CD4-positive, alpha-beta T cell (primary cell): ENCODE measurements around the gene FBN1. TPM values are rescaled to one million over a fixed set of nuclear protein-coding genes. Genes with fewer than 3 reads are reported as not detected.

Source experiments
- ATAC-seq: fragments of 200-7000 bp; cut with Tn5 transposase; one replicate; pipeline ENCODE4 v1.10.0; 2022; ENCODE audit warnings: mild to moderate bottlenecking; ENCODE audit not compliant: poor library complexity
- CTCF ChIA-PET: fragments of 350-600 bp; sonication (Branson Sonifier 250); formaldehyde crosslinking; loops from one replicate; lab custom pipeline; 2021; ENCODE audit warnings: antibody characterized with exemption, inconsistent platforms; lab: Charles Lee
- POLR2A ChIA-PET: fragments of 350-600 bp; sonication (Branson Sonifier 250); formaldehyde crosslinking; loops from one replicate; lab custom pipeline; 2021; ENCODE audit warnings: antibody characterized with exemption, inconsistent platforms; lab: Charles Lee
- DNase-seq, 14 experiments: peaks; one replicate each; pipeline ENCODE4 v3.0.0-alpha.2; 2013 to 2020; ENCODE audit warnings: mixed read lengths in 2 of 14
- H3K27ac ChIP-seq, 2 donors: one replicate each; pipeline versions ENCODE4 v1.5.1 to v1.7.0; 2013; ENCODE audit warnings: low read length in 2 of 2, low read depth in 1 of 2, mild to moderate bottlenecking in 1 of 2
- H3K27me3 ChIP-seq, 2 experiments: 1 replicate in 1 of 2; 2 replicates in 1 of 2; pipeline versions ENCODE4 v1.6.1 to v1.7.0; 2013; ENCODE audit warnings: low read length in 2 of 2, control low read depth in 1 of 2, mild to moderate bottlenecking in 1 of 2, moderate library complexity in 1 of 2; ENCODE audit not compliant: insufficient read depth in 2 of 2, control insufficient read depth in 1 of 2
- H3K36me3 ChIP-seq: one replicate; pipeline ENCODE4 v1.6.1; 2013; ENCODE audit warnings: low read length, control low read depth; ENCODE audit not compliant: insufficient read depth
- H3K4me1 ChIP-seq: one replicate; pipeline ENCODE4 v1.6.1; 2013; ENCODE audit warnings: low read length, control low read depth; ENCODE audit not compliant: insufficient read depth
- H3K4me3 ChIP-seq: one replicate; pipeline ENCODE4 v1.5.1; 2013; ENCODE audit warnings: mild to moderate bottlenecking, low read length, moderate library complexity
- H3K9me3 ChIP-seq, 2 experiments: 1 replicate in 1 of 2; 2 replicates in 1 of 2; pipeline versions ENCODE4 v1.6.1 to v1.7.0; 2013; ENCODE audit warnings: low read length in 2 of 2, mild to moderate bottlenecking in 2 of 2, control low read depth in 1 of 2, moderate library complexity in 1 of 2; ENCODE audit not compliant: control insufficient read depth in 1 of 2, insufficient read depth in 1 of 2
- H3K27ac Mint-ChIP-seq: one replicate; pipeline ENCODE4 v1.8.0; 2020; ENCODE audit warnings: mixed read lengths
- H3K27me3 Mint-ChIP-seq: one replicate; pipeline ENCODE4 v1.8.0; 2021; ENCODE audit warnings: mixed read lengths
- H3K36me3 Mint-ChIP-seq: one replicate; pipeline ENCODE4 v1.8.0; 2021; ENCODE audit warnings: low read depth, mixed read lengths
- H3K4me1 Mint-ChIP-seq: one replicate; pipeline ENCODE4 v1.8.0; 2021; ENCODE audit warnings: low read depth, mixed read lengths
- H3K4me3 Mint-ChIP-seq: one replicate; pipeline ENCODE4 v1.8.0; 2020; ENCODE audit warnings: mild to moderate bottlenecking, mixed read lengths
- H3K9me3 Mint-ChIP-seq: one replicate; pipeline ENCODE4 v1.8.0; 2020; ENCODE audit warnings: mixed read lengths
- intact Hi-C, 2 experiments: fragments of 100-400 bp; cut with DNase I in 1 of 2; cut with micrococcal nuclease in 1 of 2; formaldehyde crosslinking; loops; one replicate each; pipeline versions ENCODE4 v1.15.1 to v1.9.0; 2023 to 2025; cut with DNase I, micrococcal nuclease
- total RNA-seq, 174 experiments: library from RNA in 2 of 174; stranded (reverse) in 2 of 174; gene quantifications; one replicate each; pipeline ENCODE4 v1.2.3 and lab custom pipeline; 2021 to 2026
- TF ChIP-seq, protein P1 (sequence below): fragments of 200-600 bp; IDR thresholded peaks from one replicate; pipeline ENCODE4 v1.8.0; 2022; ENCODE audit warnings: antibody characterized with exemption, mild to moderate bottlenecking

The FBN1 gene
- total RNA-seq, 2 experiments from 2014 or later = 0.11 to 0.25 TPM

DNA sequence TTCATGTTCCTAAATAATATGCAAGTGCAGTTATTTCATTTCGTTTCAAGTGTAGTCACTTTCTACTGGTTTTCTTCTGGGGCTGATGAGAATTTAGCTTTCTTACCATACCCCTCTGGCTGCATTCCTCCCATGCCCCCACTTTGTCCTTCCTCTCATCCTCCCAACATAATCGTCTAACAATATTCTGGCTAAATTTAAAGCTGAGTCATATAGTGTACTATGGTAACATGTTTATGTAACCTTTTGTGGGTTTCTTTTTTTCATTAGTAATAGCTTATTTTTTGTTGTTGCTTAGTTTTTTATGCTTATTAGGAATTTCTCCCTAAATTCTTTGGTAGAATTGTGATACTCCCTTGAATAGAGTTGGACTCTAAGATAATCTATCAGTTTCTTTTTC, 283.8 kb downstream of the FBN1 start:
- Histone ChIP-seq H3K9me3 (no peaks in the 10 kb centered on the region), H3K4me3 (no peak overlapping the region), H3K4me1 (no peaks in the 10 kb centered on the region), H3K27me3 (no peaks in the 10 kb centered on the region), H3K27ac (no peak overlapping the region), H3K36me3 (no peaks in the 10 kb centered on the region)
- no peaks in the 10 kb centered on the region for H3K9me3 Mint-ChIP-seq
- no peak overlapping the region for H3K27ac Mint-ChIP-seq
- TF ChIP-seq, protein P1, sequence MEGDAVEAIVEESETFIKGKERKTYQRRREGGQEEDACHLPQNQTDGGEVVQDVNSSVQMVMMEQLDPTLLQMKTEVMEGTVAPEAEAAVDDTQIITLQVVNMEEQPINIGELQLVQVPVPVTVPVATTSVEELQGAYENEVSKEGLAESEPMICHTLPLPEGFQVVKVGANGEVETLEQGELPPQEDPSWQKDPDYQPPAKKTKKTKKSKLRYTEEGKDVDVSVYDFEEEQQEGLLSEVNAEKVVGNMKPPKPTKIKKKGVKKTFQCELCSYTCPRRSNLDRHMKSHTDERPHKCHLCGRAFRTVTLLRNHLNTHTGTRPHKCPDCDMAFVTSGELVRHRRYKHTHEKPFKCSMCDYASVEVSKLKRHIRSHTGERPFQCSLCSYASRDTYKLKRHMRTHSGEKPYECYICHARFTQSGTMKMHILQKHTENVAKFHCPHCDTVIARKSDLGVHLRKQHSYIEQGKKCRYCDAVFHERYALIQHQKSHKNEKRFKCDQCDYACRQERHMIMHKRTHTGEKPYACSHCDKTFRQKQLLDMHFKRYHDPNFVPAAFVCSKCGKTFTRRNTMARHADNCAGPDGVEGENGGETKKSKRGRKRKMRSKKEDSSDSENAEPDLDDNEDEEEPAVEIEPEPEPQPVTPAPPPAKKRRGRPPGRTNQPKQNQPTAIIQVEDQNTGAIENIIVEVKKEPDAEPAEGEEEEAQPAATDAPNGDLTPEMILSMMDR = no peak
- no peaks in the 10 kb centered on the region for H3K36me3 Mint-ChIP-seq
- ChIA-PET POLR2A (no interaction called here), CTCF (interaction anchor here (1.0 kb wide), 1 partner anchor 9 kb away, joined by 3 read pairs; no protein-coding TSS in a partner anchor)
- DNase-seq = no peak
- intact Hi-C loops = loop anchor here in 1 of 2 experiments (5.0 kb wide), 1 partner anchor 1781 kb away; no protein-coding TSS in a partner anchor
- H3K4me3 Mint-ChIP-seq = no peak overlapping the region
- H3K27me3 Mint-ChIP-seq = peaks cover 8% of the 10 kb centered on the region
- ATAC-seq = no peak
- peaks cover 10% of the 10 kb centered on the region for H3K4me1 Mint-ChIP-seq

DNA sequence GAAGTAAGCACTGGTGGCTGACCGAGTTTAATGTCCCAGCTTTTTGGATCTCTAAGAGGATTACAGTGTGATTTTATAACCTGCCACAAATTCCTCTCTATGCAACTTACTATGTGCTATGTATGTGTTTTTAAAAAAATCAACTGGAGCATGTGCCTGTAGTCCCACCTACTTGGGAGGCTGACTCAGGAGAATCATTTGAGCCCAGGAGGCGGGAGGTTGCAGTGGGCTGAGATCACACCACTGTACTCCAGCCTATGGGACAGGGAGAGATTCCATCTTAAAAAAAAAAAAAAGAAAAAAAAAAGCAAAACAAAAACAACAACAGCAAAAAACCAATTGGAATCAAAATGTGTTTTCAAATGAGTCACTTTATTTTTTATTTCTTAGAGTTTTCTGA, 284.7 kb downstream of the FBN1 start:
- TF ChIP-seq, protein P1 = no peak
- H3K4me3 Mint-ChIP-seq = no peak overlapping the region
- no peaks in the 10 kb centered on the region for H3K27me3 Mint-ChIP-seq
- ChIA-PET CTCF (no interaction called here), POLR2A (no interaction called here)
- intact Hi-C loops = loop anchor here in 1 of 2 experiments (5.0 kb wide), 1 partner anchor 1781 kb away; no protein-coding TSS in a partner anchor
- H3K27me3 ChIP-seq = no peaks in the 10 kb centered on the region
- no peak for ATAC-seq
- no peak overlapping the region for H3K4me3 ChIP-seq
- no peak overlapping the region for H3K27ac Mint-ChIP-seq
- no peaks in the 10 kb centered on the region for H3K9me3 Mint-ChIP-seq
- no peaks in the 10 kb centered on the region for H3K9me3 ChIP-seq
- DNase-seq = no peak
- no peaks in the 10 kb centered on the region for H3K36me3 ChIP-seq
- H3K4me1 ChIP-seq = no peaks in the 10 kb centered on the region
- H3K4me1 Mint-ChIP-seq = peaks cover 10% of the 10 kb centered on the region
- H3K36me3 Mint-ChIP-seq = no peaks in the 10 kb centered on the region
- H3K27ac ChIP-seq = no peak overlapping the region

Other genes with a start within 250 kb of the FBN1 start
- gene CEP152, start 165.4 kb upstream of the FBN1 start, total RNA-seq = 1 to 10 TPM; 5.2 to 6.3 TPM
- gene EID1, start 232.4 kb upstream of the FBN1 start, total RNA-seq = 10 to 100 TPM; 41.0 to 45.3 TPM